HCT116 (cell line): ENCODE measurements around the gene AGER. TPM values are rescaled to one million over a fixed set of nuclear protein-coding genes. Genes with fewer than 3 reads are reported as not detected.

Experiments used
- ATAC-seq: fragments of 200-7000 bp; cut with Tn5 transposase; 2 replicates; pipeline ENCODE4 v1.9.1; 2020; ENCODE audit warnings: mild to moderate bottlenecking, moderate library complexity
- BruUV-seq: library from RNA; stranded (reverse); fragments of 400-500 nt; replicated peaks from 2 replicates; lab custom pipeline; 2021; lab: Mats Ljungman, UMichigan
- CTCF ChIA-PET: fragments of 300-600 bp; sonication (Branson Sonifier 250); formaldehyde crosslinking; loops from one replicate; lab custom pipeline; 2021; ENCODE audit warnings: antibody characterized with exemption; lab: Charles Lee
- POLR2A ChIA-PET: fragments of 300-600, 350-600 bp; sonication (Branson Sonifier 250); formaldehyde crosslinking; loops from one replicate; lab custom pipeline; 2021; ENCODE audit warnings: antibody characterized with exemption; lab: Charles Lee
- RAD21 ChIA-PET, 2 experiments: fragments of 300-600 bp; sonication (Branson Sonifier 250); formaldehyde crosslinking; loops; one replicate each; lab custom pipeline; 2023; ENCODE audit warnings: low total read pairs in 2 of 2; ENCODE audit not compliant: uncharacterized antibody in 2 of 2, unreplicated experiment in 2 of 2, low non-redundant PET in 1 of 2; lab: Charles Lee
- DNase-seq: peaks from one replicate; pipeline ENCODE4 v3.0.0-alpha.2; 2010; ENCODE audit warnings: low read depth, low spot score
- H2AFZ ChIP-seq: fragments of 200-600 bp; shearing (Covaris generic), sonication (generic); 2 replicates; pipeline ENCODE4 v1.6.1; 2017; ENCODE audit warnings: low read depth, mixed run types, mixed read lengths, antibody characterized with exemption, low read length; ENCODE audit not compliant: poor library complexity, severe bottlenecking
- H3K27ac ChIP-seq: 2 replicates; pipeline ENCODE4 v1.5.1; 2012; ENCODE audit warnings: low read depth, low read length
- H3K27me3 ChIP-seq: fragments of 200-600 bp; sonication (generic); 2 replicates; pipeline ENCODE4 v1.6.1; 2016; ENCODE audit warnings: mixed run types, low read length, mixed read lengths; ENCODE audit not compliant: insufficient read depth
- H3K36me3 ChIP-seq, 2 experiments: fragments of 200-500 bp in 1 of 2; fragments of 200-600 bp in 1 of 2; sonication (Bioruptor generic) in 1 of 2; sonication (generic) in 1 of 2; 2 replicates each; pipeline versions ENCODE4 v1.5.1 to v1.6.1; 2014 to 2016; ENCODE audit warnings: low read length in 2 of 2, inconsistent platforms in 1 of 2, mixed read lengths in 1 of 2, mixed run types in 1 of 2; ENCODE audit not compliant: insufficient read depth in 2 of 2, control insufficient read depth in 1 of 2
- H3K4me1 ChIP-seq, 2 experiments: fragments of 200-600 bp in 1 of 2; sonication (generic) in 1 of 2; 2 replicates each; pipeline versions ENCODE4 v1.5.1 to v1.6.1; 2012 to 2017; ENCODE audit warnings: low read length in 2 of 2, inconsistent platforms in 1 of 2, mild to moderate bottlenecking in 1 of 2, mixed read lengths in 1 of 2, mixed run types in 1 of 2, moderate library complexity in 1 of 2; ENCODE audit not compliant: insufficient read depth in 2 of 2, control insufficient read depth in 1 of 2
- H3K4me2 ChIP-seq: fragments of 200-600 bp; sonication (generic); 2 replicates; pipeline ENCODE4 v1.6.1; 2017; ENCODE audit warnings: mixed run types, low read length, mixed read lengths
- H3K4me3 ChIP-seq, 2 experiments: fragments of 200-600 bp in 1 of 2; sonication (generic) in 1 of 2; replicated peaks in 1 of 2; 2 replicates each; pipeline ENCODE4 v1.5.1; 2011 to 2016; ENCODE audit warnings: low read length in 2 of 2, control low read depth in 1 of 2, low read depth in 1 of 2, mild to moderate bottlenecking in 1 of 2, mixed read lengths in 1 of 2, mixed run types in 1 of 2
- H3K79me2 ChIP-seq: fragments of 200-600 bp; sonication (generic); 2 replicates; pipeline ENCODE4 v1.6.1; 2017; ENCODE audit warnings: mild to moderate bottlenecking, mixed run types, low read length, moderate library complexity, mixed read lengths; ENCODE audit not compliant: insufficient read depth
- H3K9ac ChIP-seq: fragments of 200-600 bp; sonication (generic); 2 replicates; pipeline ENCODE4 v1.6.1; 2016; ENCODE audit warnings: low read length, mixed read lengths
- H3K9me2 ChIP-seq: fragments of 200-600 bp; sonication (generic), shearing (Covaris generic); 2 replicates; pipeline ENCODE4 v1.6.1; 2017; ENCODE audit warnings: mixed run types, mild to moderate bottlenecking, moderate library complexity; ENCODE audit not compliant: insufficient read depth
- H3K9me3 ChIP-seq, 2 experiments: fragments of 200-500 bp in 1 of 2; fragments of 200-600 bp in 1 of 2; sonication (Bioruptor generic) in 1 of 2; sonication (generic) in 1 of 2; 2 replicates each; pipeline ENCODE4 v1.6.1; 2014 to 2017; ENCODE audit warnings: low read length in 2 of 2, mixed read lengths in 2 of 2, inconsistent platforms in 1 of 2, low read depth in 1 of 2, mild to moderate bottlenecking in 1 of 2, mixed run types in 1 of 2, moderate library complexity in 1 of 2; ENCODE audit not compliant: control insufficient read depth in 1 of 2, insufficient read depth in 1 of 2
- H4K20me1 ChIP-seq: fragments of 200-600 bp; sonication (generic), shearing (Covaris generic); 2 replicates; pipeline ENCODE4 v1.6.1; 2017; ENCODE audit warnings: mixed run types, mild to moderate bottlenecking, moderate library complexity; ENCODE audit not compliant: insufficient read depth
- ATF3 ChIP-seq: IDR thresholded peaks from 2 replicates; pipeline ENCODE4 v1.6.1; 2012
- CBX3 ChIP-seq: IDR thresholded peaks from 2 replicates; pipeline ENCODE4 v1.6.1; 2012; ENCODE audit warnings: low read depth
- CTCF ChIP-seq, 3 experiments: fragments of 200-600 bp in 1 of 3; sonication (generic) in 1 of 3; IDR thresholded peaks in 2 of 3; conservative IDR thresholded peaks in 1 of 3; 2 replicates each; pipeline ENCODE4 v1.5.1; 2012 to 2017; ENCODE audit warnings: low read depth in 2 of 3, low read length in 2 of 3, antibody characterized with exemption in 1 of 3, borderline replicate concordance in 1 of 3, control low read depth in 1 of 3, mild to moderate bottlenecking in 1 of 3, mixed read lengths in 1 of 3, mixed run types in 1 of 3, moderate library complexity in 1 of 3; ENCODE audit not compliant: insufficient read depth in 1 of 3
- ELF1 ChIP-seq: IDR thresholded peaks from 2 replicates; pipeline ENCODE4 v1.6.1; 2012; ENCODE audit warnings: low read depth, borderline replicate concordance
- EZH2 ChIP-seq: fragments of 200-600 bp; sonication (generic); IDR thresholded peaks from 2 replicates; pipeline ENCODE4 v1.6.1; 2017; ENCODE audit warnings: antibody characterized with exemption, mixed run types
- EZH2phosphoT487 ChIP-seq: fragments of 200-600 bp; IDR thresholded peaks from 2 replicates; pipeline ENCODE4 v1.6.1; 2018; ENCODE audit warnings: antibody characterized with exemption, borderline replicate concordance
- FOSL1 ChIP-seq: IDR thresholded peaks from 2 replicates; pipeline ENCODE4 v1.6.1; 2012; ENCODE audit warnings: low read depth
- POLR2AphosphoS5 ChIP-seq: IDR thresholded peaks from 2 replicates; pipeline ENCODE4 v1.6.1; 2011; ENCODE audit warnings: mild to moderate bottlenecking, low read depth, low read length, moderate library complexity
- REST ChIP-seq: IDR thresholded peaks from 2 replicates; pipeline ENCODE4 v1.6.1; 2012; ENCODE audit warnings: low read depth
- SIN3A ChIP-seq: IDR thresholded peaks from 2 replicates; pipeline ENCODE4 v1.6.1; 2012; ENCODE audit warnings: low read depth
- SP1 ChIP-seq: IDR thresholded peaks from 2 replicates; pipeline ENCODE4 v1.6.1; 2012; ENCODE audit warnings: low read depth
- SRF ChIP-seq: IDR thresholded peaks from 2 replicates; pipeline ENCODE4 v1.6.1; 2012; ENCODE audit warnings: low read depth
- YY1 ChIP-seq: IDR thresholded peaks from 2 replicates; pipeline ENCODE4 v1.6.1; 2011; ENCODE audit warnings: low read length, low read depth, moderate library complexity, mild to moderate bottlenecking; ENCODE audit not compliant: insufficient replicate concordance; ENCODE audit errors: extremely low read depth
- ZBTB33 ChIP-seq: IDR thresholded peaks from 2 replicates; pipeline ENCODE4 v1.6.1; 2011; ENCODE audit warnings: mild to moderate bottlenecking, low read length, moderate library complexity; ENCODE audit not compliant: insufficient replicate concordance; ENCODE audit errors: extremely low read depth
- ZNF274 ChIP-seq: fragments of 200-500 bp; sonication (Bioruptor generic); IDR thresholded peaks from 2 replicates; pipeline ENCODE4 v1.6.1; 2014; ENCODE audit warnings: mild to moderate bottlenecking, low read depth, low read length, inconsistent platforms
- intact Hi-C: fragments of 100-400 bp; cut with micrococcal nuclease; formaldehyde crosslinking; loops from 2 replicates; pipeline ENCODE4 v1.10.0; 2022
- total RNA-seq: library from RNA; stranded (reverse); gene quantifications from one replicate; pipeline ENCODE4 v1.2.1, GENCODE V29; 2021; ENCODE audit not compliant: unreplicated experiment

The AGER gene
- total RNA-seq, 1 experiment from 2014 or later: 22.6 TPM

GRCh38 chr6:32214126-32214525 lies 30.1 kb upstream of the AGER start:
- H3K9ac ChIP-seq: no peak overlapping the region
- RAD21 ChIA-PET: no interaction called here
- BruUV-seq: no TSS peak

More at GRCh38 chr6:32214126-32214525, 30.1 kb upstream of the AGER start:
- intact Hi-C loops: no loop called here
- H3K36me3 ChIP-seq: no peaks in the 10 kb centered on the region
- H3K27me3 ChIP-seq: no peaks in the 10 kb centered on the region
- no peaks in the 10 kb centered on the region for H3K4me1 ChIP-seq
- ChIA-PET POLR2A (no interaction called here), CTCF (no interaction called here)
- no peaks in the 10 kb centered on the region for H3K9me2 ChIP-seq
- no peaks in the 10 kb centered on the region for H3K9me3 ChIP-seq
- no peak overlapping the region for H3K4me2 ChIP-seq
- no peak overlapping the region for H3K27ac ChIP-seq
- H3K79me2 ChIP-seq: no peaks in the 10 kb centered on the region
- TF ChIP-seq POLR2AphosphoS5 (no peak), EZH2 (no peak), ATF3 (no peak), SP1 (no peak), ZNF274 (no peak), SIN3A (no peak), CTCF (IDR thresholded peaks at IDR 0.05 in 2 of 3, conservative IDR thresholded peaks at IDR 0.05 in 1 of 3; ENCODE audit: borderline replicate concordance in 1 of 3, insufficient read depth in 1 of 3, low read depth in 2 of 3, low read length in 2 of 3) (no peak), FOSL1 (no peak), ELF1 (no peak), YY1 (no peak), REST (no peak), EZH2phosphoT487 (no peak), CBX3 (no peak), SRF (no peak), ZBTB33 (no peak)
- H2AFZ ChIP-seq: no peak overlapping the region
- no peak for ATAC-seq
- H3K4me3 ChIP-seq: no peak overlapping the region
- DNase-seq: no peak
- no peaks in the 10 kb centered on the region for H4K20me1 ChIP-seq
